HepG2 (cell line): ENCODE results near the gene AGFG1. TPM values are rescaled to one million over a fixed set of nuclear protein-coding genes. Genes with fewer than 3 reads are reported as not detected.

Source experiments
- CBX2 ChIP-seq, 2 experiments: fragments of 200-600 bp in 1 of 2; sonication (generic); formaldehyde crosslinking in 1 of 2; IDR thresholded peaks; 2 replicates each; pipeline versions ENCODE4 v1.7.0 to v1.8.1; 2018 to 2022; ENCODE audit warnings: low read depth in 2 of 2, low read length in 1 of 2, mild to moderate bottlenecking in 1 of 2, missing genetic modification reagents in 1 of 2
- CHD4 ChIP-seq: fragments of 200-600 bp; sonication (generic); IDR thresholded peaks from 2 replicates; pipeline ENCODE4 v1.7.0; 2017; ENCODE audit warnings: mild to moderate bottlenecking, low read length, borderline replicate concordance
- FOSL1 ChIP-seq: sonication (generic); formaldehyde crosslinking; IDR thresholded peaks from 2 replicates; pipeline ENCODE4 v1.9.0; 2021; ENCODE audit warnings: missing genetic modification reagents, borderline replicate concordance
- GLI4 ChIP-seq: sonication (generic); formaldehyde crosslinking; IDR thresholded peaks from 2 replicates; pipeline ENCODE4 v1.5.1; 2020; ENCODE audit warnings: missing genetic modification reagents, mild to moderate bottlenecking, moderate library complexity, borderline replicate concordance
- KDM2A ChIP-seq: sonication (generic); formaldehyde crosslinking; IDR thresholded peaks from 2 replicates; pipeline ENCODE4 v1.4.0; 2020; ENCODE audit warnings: low read depth, missing genetic modification reagents, borderline replicate concordance
- KLF15 ChIP-seq: sonication (generic); formaldehyde crosslinking; IDR thresholded peaks from 2 replicates; pipeline ENCODE4 v1.8.1; 2023; ENCODE audit warnings: borderline replicate concordance, mild to moderate bottlenecking, inconsistent platforms, missing genetic modification reagents, mixed read lengths
- MIER2 ChIP-seq: IDR thresholded peaks from 2 replicates; pipeline ENCODE4 v1.6.1; 2016; ENCODE audit warnings: missing biosample characterization, missing genetic modification reagents
- NFKBIZ ChIP-seq: IDR thresholded peaks from 2 replicates; pipeline ENCODE4 v1.6.1; 2018; ENCODE audit warnings: missing genetic modification reagents, missing compliant biosample characterization
- SMC3 ChIP-seq: IDR thresholded peaks from 2 replicates; pipeline ENCODE4 v1.6.1; 2011; ENCODE audit warnings: low read length, improper control_type of control experiment
- SP1 ChIP-seq, 2 experiments: fragments of 450-650 bp in 1 of 2; sonication (generic) in 1 of 2; formaldehyde crosslinking in 1 of 2; IDR thresholded peaks; 2 replicates each; pipeline versions ENCODE4 v1.4.0 to v1.6.1; 2016 to 2020; ENCODE audit warnings: missing genetic modification reagents in 1 of 2
- TAF15 ChIP-seq: fragments of 200-400 bp; formaldehyde crosslinking; IDR thresholded peaks from one replicate; pipeline ENCODE4 v1.6.1; 2018; ENCODE audit warnings: mild to moderate bottlenecking, low read depth, low read length; ENCODE audit not compliant: poor library complexity, severe bottlenecking
- TBX3 ChIP-seq: fragments of 450-650 bp; IDR thresholded peaks from 2 replicates; pipeline ENCODE4 v1.6.1; 2017; ENCODE audit warnings: antibody characterized with exemption, mild to moderate bottlenecking, inconsistent platforms, borderline replicate concordance
- TGIF2 ChIP-seq: IDR thresholded peaks from 2 replicates; pipeline ENCODE4 v1.6.1; 2016; ENCODE audit warnings: control low read depth, missing compliant biosample characterization
- ZKSCAN8 ChIP-seq: IDR thresholded peaks from 2 replicates; pipeline ENCODE4 v1.6.1; 2016; ENCODE audit warnings: borderline replicate concordance, missing genetic modification reagents, missing compliant biosample characterization
- ZNF12 ChIP-seq: sonication (generic); formaldehyde crosslinking; IDR thresholded peaks from 2 replicates; pipeline ENCODE4 v1.5.0; 2020; ENCODE audit warnings: missing genetic modification reagents
- ZNF138 ChIP-seq: sonication (generic); formaldehyde crosslinking; IDR thresholded peaks from 2 replicates; pipeline ENCODE4 v1.5.0; 2020; ENCODE audit warnings: mild to moderate bottlenecking, low read depth, missing genetic modification reagents
- ZNF143 ChIP-seq: sonication (generic); formaldehyde crosslinking; IDR thresholded peaks from 2 replicates; pipeline ENCODE4 v1.4.0; 2020; ENCODE audit warnings: missing genetic modification reagents
- ZNF335 ChIP-seq: sonication (generic); formaldehyde crosslinking; IDR thresholded peaks from 2 replicates; pipeline ENCODE4 v1.4.0; 2020; ENCODE audit warnings: missing genetic modification reagents
- ZNF777 ChIP-seq: sonication (generic); formaldehyde crosslinking; IDR thresholded peaks from 2 replicates; pipeline ENCODE4 v1.4.0; 2020; ENCODE audit warnings: missing genetic modification reagents
- ZNF792 ChIP-seq: IDR thresholded peaks from 2 replicates; pipeline ENCODE4 v1.6.1; 2016
- polyA plus RNA-seq, 8 experiments: library from polyadenylated mRNA; depleted of rRNA in 3 of 8; stranded (reverse) in 7 of 8; unstranded in 1 of 8; fragments of >200 nt; fragmentation: Illumina TruSeq in 4 of 8; extraction: Trizol in 4 of 8; gene quantifications; 2 replicates each; pipeline versions ENCODE4 v1.2.1 to v1.2.3, GENCODE V29; 2011 to 2016; ENCODE audit warnings: low read depth in 4 of 8, missing spikeins in 1 of 8, mixed read lengths in 1 of 8; ENCODE audit not compliant: insufficient read depth in 1 of 8
- total RNA-seq, 5 experiments: library from RNA; depleted of rRNA; stranded (reverse); fragments of >200 nt; fragmentation: Illumina TruSeq; extraction: Trizol; gene quantifications; 2 replicates each; pipeline ENCODE4 v1.2.3, GENCODE V29; 2016; ENCODE audit warnings: low read depth in 1 of 5
- TF ChIP-seq, protein P1 (sequence below): sonication (generic); formaldehyde crosslinking; IDR thresholded peaks from 2 replicates; pipeline ENCODE4 v1.9.0; 2021; ENCODE audit warnings: mild to moderate bottlenecking, missing genetic modification reagents
- TF ChIP-seq, protein P2 (sequence below), 2 experiments: sonication (generic) in 1 of 2; formaldehyde crosslinking in 1 of 2; IDR thresholded peaks; 2 replicates each; pipeline versions ENCODE4 v1.4.0 to v1.6.1; 2018 to 2020; ENCODE audit warnings: missing genetic modification reagents in 2 of 2, borderline replicate concordance in 1 of 2, low read depth in 1 of 2, mild to moderate bottlenecking in 1 of 2, missing biosample characterization in 1 of 2

AGFG1 gene
- total and polyA plus RNA-seq, 2 of the 13 experiments (the other 11 are each of a cell fraction or from before 2014, with no cell fraction given): 145 to 168 TPM

DNA sequence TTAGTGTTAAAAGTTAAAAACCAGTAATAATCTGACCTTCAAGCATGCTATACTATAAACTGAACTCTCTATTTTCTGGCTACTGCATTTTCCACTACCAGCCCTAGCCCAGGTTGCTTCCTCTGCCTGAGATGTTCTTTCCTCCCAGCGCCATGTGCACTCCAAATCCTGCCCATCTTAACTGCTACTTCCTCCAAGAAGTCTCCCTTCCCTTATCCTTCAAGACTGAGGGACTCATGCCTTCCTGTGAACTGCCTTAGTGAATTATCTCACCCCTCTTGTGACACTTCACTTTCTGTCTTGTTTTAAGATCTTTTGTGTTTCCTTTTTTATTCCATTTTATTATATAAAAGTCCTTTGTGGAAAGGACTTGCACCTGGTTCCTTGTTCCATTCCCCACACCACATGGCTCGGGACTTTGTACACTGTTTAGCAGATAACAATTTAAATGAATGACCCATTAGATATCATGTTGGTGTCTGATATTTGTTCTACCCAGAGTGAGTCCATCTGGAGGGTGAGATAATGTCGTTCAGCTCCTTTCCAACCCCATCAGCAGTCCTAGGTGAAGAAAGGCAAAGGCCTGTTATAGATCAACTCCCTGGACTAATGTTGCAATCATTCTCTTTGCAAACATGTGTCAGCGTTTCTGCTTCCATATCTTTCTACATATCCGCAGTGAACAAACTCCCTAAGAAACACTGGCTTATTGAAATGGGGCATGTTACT lies 20.9 kb upstream of the AGFG1 start (continued):
- TF ChIP-seq ZNF138 (CRISPR knock-in tag) (no peak), CBX2 (IDR thresholded peaks at IDR 0.05; ENCODE audit: low read depth, low read length) (no peak), CBX2 (CRISPR knock-in tag; IDR thresholded peaks at IDR 0.05; ENCODE audit: low read depth) (no peak), TAF15 (no peak), ZNF792 (CRISPR knock-in tag) (peak; percentile 98), SMC3 (peak; percentile 67; the same call in 1 of the 2 replicates), KDM2A (0 out of 2 replicates have a peak, but pooled peaks have one; percentile 22), ZNF12 (CRISPR knock-in tag) (peak; percentile 84), SP1 (IDR thresholded peaks at IDR 0.05) (no peak), SP1 (CRISPR knock-in tag; IDR thresholded peaks at IDR 0.05) (0 out of 2 replicates have a peak, but pooled peaks have one; percentile 12), ZNF143 (CRISPR knock-in tag) (no peak), GLI4 (CRISPR knock-in tag) (no peak), CHD4 (peak; percentile 13; the same call in 1 of the 2 replicates), MIER2 (CRISPR knock-in tag) (peak; percentile 82), TBX3 (peak; percentile 18; the same call in 1 of the 2 replicates), ZNF777 (CRISPR knock-in tag) (no peak), ZNF335 (CRISPR knock-in tag) (peak; percentile 69; the same call in 1 of the 2 replicates), KLF15 (CRISPR knock-in tag) (no peak), ZKSCAN8 (CRISPR knock-in tag) (peak; percentile 97), FOSL1 (CRISPR knock-in tag) (no peak), TGIF2 (CRISPR knock-in tag) (0 out of 2 replicates have a peak, but pooled peaks have one; percentile 47), NFKBIZ (CRISPR knock-in tag) (peak; percentile 92)
- TF ChIP-seq, protein P1, sequence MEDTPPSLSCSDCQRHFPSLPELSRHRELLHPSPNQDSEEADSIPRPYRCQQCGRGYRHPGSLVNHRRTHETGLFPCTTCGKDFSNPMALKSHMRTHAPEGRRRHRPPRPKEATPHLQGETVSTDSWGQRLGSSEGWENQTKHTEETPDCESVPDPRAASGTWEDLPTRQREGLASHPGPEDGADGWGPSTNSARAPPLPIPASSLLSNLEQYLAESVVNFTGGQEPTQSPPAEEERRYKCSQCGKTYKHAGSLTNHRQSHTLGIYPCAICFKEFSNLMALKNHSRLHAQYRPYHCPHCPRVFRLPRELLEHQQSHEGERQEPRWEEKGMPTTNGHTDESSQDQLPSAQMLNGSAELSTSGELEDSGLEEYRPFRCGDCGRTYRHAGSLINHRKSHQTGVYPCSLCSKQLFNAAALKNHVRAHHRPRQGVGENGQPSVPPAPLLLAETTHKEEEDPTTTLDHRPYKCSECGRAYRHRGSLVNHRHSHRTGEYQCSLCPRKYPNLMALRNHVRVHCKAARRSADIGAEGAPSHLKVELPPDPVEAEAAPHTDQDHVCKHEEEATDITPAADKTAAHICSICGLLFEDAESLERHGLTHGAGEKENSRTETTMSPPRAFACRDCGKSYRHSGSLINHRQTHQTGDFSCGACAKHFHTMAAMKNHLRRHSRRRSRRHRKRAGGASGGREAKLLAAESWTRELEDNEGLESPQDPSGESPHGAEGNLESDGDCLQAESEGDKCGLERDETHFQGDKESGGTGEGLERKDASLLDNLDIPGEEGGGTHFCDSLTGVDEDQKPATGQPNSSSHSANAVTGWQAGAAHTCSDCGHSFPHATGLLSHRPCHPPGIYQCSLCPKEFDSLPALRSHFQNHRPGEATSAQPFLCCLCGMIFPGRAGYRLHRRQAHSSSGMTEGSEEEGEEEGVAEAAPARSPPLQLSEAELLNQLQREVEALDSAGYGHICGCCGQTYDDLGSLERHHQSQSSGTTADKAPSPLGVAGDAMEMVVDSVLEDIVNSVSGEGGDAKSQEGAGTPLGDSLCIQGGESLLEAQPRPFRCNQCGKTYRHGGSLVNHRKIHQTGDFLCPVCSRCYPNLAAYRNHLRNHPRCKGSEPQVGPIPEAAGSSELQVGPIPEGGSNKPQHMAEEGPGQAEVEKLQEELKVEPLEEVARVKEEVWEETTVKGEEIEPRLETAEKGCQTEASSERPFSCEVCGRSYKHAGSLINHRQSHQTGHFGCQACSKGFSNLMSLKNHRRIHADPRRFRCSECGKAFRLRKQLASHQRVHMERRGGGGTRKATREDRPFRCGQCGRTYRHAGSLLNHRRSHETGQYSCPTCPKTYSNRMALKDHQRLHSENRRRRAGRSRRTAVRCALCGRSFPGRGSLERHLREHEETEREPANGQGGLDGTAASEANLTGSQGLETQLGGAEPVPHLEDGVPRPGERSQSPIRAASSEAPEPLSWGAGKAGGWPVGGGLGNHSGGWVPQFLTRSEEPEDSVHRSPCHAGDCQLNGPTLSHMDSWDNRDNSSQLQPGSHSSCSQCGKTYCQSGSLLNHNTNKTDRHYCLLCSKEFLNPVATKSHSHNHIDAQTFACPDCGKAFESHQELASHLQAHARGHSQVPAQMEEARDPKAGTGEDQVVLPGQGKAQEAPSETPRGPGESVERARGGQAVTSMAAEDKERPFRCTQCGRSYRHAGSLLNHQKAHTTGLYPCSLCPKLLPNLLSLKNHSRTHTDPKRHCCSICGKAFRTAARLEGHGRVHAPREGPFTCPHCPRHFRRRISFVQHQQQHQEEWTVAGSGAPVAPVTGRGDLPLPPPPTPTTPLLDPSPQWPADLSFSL (CRISPR knock-in tag): no peak
- TF ChIP-seq, protein P2, sequence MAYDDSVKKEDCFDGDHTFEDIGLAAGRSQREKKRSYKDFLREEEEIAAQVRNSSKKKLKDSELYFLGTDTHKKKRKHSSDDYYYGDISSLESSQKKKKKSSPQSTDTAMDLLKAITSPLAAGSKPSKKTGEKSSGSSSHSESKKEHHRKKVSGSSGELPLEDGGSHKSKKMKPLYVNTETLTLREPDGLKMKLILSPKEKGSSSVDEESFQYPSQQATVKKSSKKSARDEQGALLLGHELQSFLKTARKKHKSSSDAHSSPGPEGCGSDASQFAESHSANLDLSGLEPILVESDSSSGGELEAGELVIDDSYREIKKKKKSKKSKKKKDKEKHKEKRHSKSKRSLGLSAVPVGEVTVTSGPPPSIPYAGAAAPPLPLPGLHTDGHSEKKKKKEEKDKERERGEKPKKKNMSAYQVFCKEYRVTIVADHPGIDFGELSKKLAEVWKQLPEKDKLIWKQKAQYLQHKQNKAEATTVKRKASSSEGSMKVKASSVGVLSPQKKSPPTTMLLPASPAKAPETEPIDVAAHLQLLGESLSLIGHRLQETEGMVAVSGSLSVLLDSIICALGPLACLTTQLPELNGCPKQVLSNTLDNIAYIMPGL (CRISPR knock-in tag; IDR thresholded peaks at IDR 0.05; ENCODE audit: borderline replicate concordance in 1 of 2, low read depth in 1 of 2): peak in 1 of 2 experiments; percentile 63; a peak in 1 of 4 replicates
